CD4-positive, alpha-beta T cell treated with Interleukin-17A for 1 hour (primary cell): ENCODE results near the gene PMM2.

Experiments used
- DNase-seq: peaks from one replicate; pipeline ENCODE4 v3.0.0-alpha.2; 2020

PMM2 gene

DNA sequence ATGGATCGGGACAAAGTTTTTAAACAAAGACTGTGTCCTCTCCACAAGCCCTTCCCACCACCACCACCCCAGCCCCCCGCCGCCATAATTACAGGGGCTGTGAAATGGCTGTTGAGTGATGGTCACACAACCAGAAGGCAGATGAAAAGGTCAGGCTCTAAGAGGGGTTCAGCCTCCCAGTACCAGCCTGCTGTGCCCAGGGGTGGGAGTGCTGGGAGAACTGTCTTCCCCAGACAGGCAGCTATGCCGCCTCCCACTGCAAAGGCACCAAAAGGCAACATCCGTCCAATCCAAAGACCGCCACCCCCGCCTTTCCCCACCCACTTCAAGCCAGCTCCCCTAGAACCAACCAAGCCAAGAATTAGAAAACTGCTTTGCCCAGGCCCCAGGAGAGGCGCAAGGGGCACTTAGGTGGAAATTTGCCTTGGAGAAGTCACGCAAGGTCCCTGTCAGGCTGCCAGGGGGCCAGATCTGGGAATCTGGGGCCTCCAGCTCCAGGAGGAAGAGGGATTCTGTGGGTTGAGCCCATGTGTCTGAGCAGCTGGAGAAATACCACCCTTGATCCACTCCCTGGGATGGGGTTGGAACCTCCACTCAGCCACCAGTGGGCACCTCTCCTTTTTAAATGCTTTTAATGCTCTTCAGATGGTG, 56.8 kb downstream of the PMM2 start:
- DNase-seq = no peak

DNA sequence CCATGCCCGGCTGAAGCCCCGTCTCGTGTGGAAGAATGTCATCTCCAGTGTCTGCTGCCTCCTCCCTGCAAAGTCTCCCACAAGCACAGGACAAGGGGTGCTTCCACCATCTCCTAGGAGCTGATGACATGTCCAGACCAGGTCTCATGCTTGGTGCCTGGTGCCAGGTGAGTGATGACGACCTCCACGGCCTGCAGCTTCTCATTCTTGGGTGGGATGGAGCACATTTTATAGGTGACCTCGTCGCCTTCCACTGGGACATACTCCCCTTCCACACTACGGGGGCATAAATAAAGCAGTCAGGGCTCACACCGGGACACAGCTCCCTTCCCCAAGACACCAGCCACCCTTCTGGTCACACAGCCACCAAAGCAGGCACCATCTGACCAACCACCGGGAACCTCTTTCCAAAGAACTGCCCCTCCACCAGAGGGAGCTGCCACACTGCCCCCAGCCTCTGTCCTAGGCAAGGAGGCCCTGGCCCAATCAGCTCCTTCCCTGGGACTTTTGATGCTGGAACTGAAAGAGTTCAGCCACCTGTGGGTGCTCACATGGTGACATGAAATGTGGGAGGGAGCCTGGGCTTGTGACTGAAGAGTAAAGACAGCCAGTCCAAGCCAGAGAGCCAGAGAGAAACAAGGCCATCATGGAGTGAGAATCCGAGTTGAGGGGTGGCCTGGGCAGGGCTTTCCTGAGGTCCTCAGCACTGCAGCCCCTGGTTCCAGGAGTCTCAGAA, 57.6 kb downstream of the PMM2 start:
- DNase-seq = no peak

DNA sequence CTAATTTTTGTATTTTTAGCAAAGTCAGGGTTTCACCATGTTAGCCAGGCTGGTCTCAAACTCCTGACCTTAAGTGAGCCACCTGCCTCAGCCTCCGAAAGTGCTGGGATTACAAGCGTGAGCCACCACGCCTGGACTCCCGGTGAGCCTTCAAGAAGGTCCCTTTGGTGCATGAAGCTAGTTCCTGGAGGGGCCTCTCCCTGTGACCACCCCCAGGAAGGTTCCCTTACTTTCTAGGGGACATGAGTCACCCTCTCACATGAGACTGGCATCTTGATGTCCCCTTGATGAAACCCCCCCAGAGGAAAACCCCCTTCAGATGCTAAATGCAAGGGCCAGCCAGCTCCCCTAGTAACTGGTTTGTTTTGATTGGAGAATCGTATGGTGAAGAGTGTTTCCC, 58.3 kb downstream of the PMM2 start:
- no peak for DNase-seq

DNA sequence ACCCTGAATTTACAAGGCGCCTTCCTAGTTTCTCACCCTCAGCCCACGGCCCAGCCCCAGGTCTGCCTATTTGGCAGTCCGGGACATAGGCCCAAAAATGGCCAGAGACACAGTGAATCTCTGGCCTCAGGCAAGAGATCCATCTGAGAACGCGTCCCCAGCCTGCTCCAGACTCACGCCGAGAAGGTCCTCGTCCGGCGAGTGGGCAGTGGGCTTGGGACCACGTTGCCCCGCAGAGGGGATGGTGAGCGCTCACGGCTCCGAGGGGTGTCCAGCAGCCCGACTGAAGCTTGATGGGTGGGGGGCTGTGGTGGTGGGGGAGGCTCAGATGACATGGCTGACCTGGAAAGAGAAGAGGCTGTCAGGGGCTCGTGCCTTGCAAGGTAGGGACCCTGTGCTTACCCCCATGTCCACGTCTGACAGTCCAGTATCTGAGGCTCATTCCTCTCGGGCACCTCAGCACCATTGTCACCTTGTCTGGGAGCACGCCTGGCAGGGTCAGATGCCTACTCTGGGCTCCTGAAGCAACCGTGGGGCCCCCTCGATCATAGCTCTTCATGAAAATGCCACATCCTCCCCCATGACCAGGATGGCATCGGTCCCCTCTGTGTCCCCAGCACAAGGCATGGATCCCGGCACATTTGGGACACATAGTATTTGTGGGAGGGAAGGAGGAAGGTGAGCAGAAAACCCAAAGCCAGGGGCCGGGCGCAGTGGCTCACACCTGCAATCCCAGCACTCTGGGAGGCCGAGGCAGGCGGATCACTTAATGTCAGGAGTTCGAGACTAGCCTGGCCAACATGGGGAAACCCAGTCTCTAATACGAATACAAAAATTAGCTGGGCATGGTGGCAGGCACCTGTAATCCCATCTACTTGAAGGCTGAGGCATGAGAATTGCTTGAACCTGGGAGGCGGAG, 61.6 kb downstream of the PMM2 start:
- DNase-seq = no peak

DNA sequence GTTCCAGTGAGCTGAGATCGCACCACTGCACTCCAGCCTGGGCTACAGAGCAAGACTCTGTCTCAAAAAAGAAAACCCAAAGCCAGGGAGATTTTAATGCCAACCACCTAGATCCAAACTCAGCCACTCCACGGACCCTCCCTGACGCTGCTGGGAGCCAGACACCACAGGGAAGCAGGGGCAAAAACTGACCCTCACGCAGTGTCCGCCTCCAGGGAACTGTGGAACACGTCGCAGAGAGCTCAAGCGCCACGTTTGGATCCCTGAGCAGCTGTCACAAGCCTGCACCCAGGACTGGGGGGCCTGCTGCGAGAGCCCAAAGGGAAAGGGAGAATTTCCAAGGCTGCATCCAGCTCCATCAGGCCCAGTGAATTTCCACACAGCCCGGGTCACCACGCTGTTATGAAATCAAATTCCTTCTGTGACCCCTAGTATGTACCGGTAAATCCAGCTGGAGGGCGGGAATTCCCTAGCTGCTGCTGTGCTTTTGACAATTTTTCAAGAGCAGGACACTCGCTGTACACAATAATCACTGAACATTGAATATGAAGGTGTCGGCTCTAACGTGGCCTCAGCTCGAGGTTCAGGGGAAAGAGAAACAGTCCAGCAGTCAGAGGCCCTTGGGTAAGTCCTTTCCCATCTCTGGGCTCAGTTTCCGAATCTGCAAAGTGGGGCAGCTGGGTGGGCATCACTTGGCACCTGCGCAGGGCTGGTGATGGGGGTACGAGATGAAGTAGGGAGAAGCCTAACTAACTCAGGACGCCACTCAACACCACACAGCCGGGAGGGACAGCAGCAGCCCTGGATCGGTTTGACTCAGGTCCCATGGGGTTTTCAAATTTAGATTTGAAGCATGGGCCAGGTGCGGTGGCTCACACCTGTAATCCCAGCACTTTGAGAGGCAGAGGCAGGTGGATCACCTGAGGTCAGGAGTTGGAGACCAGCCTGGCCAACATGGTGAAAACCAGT, 62.6 kb downstream of the PMM2 start:
- DNase-seq = no peak

- no peak for DNase-seq
These were observed 64.1 kb downstream of the PMM2 start for GRCh38 chr16:8861563-8862308.

DNA sequence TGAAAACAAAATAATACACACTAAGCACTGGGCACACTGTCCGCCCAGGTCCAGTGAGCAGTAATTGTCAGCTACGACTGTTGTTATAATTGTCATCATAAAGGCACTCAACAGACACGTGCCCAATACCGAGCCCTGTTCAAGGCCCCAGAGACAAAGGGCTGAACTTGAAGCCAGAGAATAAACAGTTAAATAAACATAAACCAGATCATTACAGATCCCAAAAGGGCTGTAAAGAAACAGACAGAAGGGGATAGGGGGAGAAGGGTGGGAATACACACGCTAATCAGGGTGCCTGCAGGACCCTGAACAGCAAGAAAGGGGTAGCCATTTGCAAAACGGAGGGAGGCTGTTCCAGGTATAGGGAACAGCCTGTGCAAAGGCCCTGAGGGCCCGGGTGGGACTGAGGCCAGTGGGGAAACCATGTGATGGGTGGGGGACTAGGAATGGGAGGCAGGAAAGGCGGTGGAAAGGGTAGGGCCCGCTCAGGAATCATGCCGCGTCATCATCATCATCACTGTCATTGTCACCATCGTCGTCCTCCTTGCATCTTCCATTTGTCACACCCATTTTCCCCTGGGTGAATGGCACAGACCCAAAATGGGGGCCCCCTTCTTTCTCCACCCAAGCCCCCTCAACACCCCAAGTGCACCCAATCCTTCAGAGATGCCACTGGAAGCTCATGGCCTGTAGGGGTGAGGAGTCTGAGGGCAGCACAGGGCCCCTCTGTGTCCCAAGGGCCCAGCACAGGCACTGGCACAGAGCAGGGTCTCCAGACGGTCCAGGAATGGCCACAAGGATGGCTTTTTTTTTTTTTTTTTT, 64.9 kb downstream of the PMM2 start:
- no peak for DNase-seq

DNA sequence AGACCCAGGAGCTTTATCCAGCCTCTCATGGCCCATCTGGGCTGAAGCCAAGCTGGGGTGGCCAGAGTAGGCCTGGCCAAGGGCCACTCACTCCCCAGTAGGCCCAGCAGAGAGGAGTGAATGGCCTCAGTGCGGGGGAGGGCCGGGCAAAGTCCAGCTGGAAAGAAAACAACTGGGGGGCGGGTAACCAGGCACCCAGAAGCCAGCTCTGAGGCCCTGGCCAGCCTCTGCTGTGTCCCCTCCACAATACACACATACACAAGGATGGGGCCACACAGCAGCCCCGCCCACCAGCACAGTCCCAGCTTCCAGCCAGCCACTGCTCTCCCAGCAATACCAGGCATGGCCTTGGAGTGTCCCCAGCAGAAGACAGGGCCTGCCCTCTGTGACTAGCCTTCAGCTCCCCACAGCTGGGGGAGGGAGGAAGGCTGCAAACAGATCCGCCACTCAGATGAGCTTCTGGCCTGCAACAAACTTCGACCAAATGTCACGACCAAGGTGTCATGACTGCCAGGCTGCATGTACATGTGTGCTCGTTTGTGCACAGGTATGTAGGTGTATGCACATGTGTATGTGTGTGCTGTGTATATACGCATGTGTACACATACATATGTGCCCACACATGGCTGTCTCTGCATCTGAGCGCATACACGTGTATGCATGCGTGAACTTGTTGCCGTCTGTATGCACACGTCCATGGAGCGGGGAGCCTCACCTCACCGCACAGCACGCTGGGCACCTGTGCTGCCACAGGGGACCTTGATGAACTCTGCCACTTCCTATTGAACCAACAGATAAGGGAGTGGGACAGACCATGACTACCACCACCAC, 66.2 kb downstream of the PMM2 start:
- DNase-seq = no peak

GRCh38 chr16:8864480-8865110, 67.0 kb downstream of the PMM2 start:
- DNase-seq = no peak

- DNase-seq = no peak
These were observed 67.7 kb downstream of the PMM2 start for GRCh38 chr16:8865145-8865882.

- no peak for DNase-seq
These were observed 68.7 kb downstream of the PMM2 start for GRCh38 chr16:8866118-8866883.

DNA sequence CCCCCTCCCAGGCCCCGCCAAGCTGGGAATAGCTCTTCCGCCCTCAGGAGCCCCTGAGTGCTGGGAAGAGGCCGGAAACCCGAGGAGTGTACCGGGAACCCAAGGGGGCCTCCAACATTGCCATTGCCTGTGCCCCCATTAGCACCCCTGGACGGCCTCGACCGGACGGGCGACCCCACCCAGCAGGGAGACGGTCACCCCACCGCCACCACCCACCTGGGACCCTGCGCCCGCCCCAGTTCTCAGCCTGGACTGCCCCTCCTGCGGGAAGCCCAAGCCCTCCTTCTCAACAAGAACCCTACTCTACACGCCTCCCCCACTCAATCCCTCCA, 69.2 kb downstream of the PMM2 start:
- no peak for DNase-seq

DNA sequence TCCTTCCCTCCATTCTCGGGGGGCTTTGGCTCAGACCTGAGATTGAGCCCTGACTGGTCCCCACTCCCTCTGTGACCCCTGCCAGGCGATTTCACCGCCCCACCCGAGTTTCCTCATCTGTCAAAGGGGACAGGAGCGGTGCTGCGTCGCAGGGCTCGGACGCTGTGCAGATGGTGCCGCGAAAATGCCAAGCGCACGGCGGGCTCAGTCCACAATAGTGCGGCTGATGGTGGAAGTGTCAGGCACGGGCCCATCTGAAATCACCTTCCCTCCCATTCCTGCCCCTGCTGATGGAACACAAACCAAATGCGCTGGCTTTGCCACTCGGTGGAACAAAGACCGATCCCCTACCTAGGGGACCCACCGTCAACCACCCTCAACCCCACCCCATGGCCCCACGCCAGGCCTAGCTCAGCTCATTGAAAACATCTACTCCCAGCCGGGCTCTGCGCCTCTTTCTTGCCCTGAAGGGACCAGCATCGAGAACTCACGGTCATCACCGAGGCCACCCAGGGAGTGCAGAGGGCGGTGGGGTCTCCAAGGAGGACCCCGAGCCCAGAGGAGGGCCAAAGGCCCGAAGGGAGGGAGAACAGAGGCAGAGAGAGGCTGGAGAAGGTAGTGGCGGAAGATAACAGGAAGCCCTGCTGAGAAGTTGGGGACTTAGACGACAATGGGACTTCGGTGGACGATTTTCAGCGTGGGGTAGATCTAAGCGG, 69.7 kb downstream of the PMM2 start:
- no peak for DNase-seq

GRCh38 chr16:8867932-8868415, 70.3 kb downstream of the PMM2 start:
- DNase-seq = peak; percentile 67

DNA sequence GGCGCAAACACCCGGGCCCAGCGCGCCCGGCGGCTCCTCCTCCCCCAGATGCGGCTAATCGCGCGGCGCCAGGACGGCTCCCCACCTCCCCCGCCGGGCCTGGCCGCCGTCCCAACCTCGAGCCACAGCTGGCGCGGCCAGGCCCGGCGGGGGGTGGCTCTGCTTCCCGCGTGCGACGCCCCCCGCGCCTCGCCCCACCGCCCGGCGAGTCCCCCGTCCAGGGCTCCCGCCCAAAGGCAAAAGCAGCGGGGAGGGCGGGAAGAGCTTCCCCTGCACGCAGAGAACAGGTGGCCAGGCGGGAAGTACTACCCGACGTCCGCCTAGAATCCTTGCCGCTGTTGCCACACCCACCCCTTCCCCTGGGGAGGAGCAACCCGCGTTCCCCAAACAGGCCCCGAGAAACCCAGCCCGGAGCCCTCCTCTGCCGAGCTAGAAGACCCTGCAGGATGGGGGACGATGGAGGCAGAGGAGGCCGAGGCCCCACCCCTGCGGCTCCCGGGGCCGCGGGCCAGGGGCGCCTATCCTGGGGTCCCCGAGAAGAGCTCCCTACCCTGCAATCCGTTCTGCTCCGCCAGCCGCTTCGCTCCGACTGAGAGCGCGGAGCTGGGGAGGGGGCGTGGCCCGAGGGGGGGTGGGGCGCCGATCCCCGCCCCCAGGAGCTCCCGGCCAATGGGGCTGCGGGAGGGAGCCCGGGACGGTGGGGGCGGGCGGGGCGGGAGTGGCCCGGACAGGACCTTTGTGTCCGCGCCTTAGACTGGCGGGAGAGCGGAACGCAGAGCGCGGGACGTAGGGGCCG, 71.0 kb downstream of the PMM2 start, which contains the start of gene CARHSP1:
TSS of gene CARHSP1 (minus strand) at position 591 of the 796 bp plus-strand sequence. CDS start 9,678 bp downstream, outside the sequence.
- DNase-seq = peak; percentile 84
